ENCODE measurements around the gene SLC9A6. TPM values are rescaled to one million over a fixed set of nuclear protein-coding genes. Genes with fewer than 3 reads are reported as not detected.
"Not testable (repeated sequence)": the region's sequence is repeated elsewhere in the genome, so short reads cannot be mapped to it uniquely, and the experiment has no call there.

Gene SLC9A6
- total RNA-seq, 1 experiment from 2014 or later: 6.8 TPM

DNA sequence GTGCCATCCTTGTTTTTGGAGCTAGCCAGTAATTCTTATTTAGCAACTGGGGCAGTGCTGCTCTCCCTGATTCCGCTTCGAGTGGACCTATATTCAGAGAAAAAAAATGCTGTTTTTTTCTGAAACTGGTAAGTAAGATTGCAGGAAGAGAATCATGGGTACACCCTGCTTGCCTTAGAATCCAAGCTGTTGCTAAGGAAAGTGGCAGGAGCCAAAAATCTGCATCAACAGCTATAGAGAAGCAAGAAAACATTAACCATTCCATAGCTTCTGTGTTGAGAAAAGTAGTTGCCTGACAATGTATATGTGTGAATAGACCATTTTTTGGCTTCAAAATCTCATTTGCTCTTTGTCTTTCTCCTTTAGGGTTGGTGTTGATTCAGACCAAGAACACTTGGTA is 44.5 kb downstream of the SLC9A6 start:
- no peak for DNase-seq (ENCODE audit: low spot score)

GRCh38 chrX:136030303-136031191 is 45.3 kb downstream of the SLC9A6 start:
- DNase-seq (ENCODE audit: low spot score): no peak

DNA sequence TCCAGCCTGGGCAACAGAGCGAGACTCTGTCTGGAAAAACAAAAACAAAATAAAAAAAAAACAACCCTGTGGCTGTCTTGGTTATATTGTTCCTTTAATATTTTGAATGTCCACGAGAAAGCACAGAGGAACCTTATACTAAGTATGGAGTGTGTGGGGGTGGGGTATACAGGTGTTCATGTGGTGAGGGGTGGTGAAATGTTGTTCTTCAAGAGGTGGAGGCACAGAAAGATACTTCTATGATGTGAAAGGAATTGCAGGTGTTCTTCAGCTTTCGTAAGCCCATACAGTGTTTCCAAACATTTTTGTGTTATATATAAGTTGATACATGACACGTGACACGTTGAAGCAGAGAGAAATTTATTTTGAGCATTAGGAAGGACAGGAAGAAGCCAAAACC is 46.4 kb downstream of the SLC9A6 start:
- no peak for DNase-seq (ENCODE audit: low spot score)

DNA sequence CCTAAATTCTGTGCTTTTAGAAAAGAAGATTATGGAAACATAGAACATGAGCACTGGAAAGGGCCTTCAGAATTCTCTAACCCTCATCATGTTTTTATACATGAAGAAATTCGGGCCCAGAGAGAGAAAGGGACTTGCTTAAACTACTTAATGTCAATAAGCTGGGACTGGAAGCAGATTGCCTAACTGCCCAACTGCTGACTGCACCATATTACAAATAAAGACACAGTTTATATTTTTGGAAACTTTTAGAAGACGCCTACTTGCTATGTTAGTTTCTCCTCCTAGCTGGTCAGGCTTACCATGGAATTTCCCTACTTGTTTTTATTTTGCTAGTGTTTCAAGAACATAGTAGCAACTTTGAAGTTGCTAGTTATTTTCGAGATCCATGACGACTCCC is 47.1 kb downstream of the SLC9A6 start:
- DNase-seq (ENCODE audit: low spot score): no peak

GRCh38 chrX:136034668-136035067 is 49.4 kb downstream of the SLC9A6 start:
- DNase-seq (ENCODE audit: low spot score): no peak

- DNase-seq (ENCODE audit: low spot score): no peak
Observed at GRCh38 chrX:136035663-136036062, 50.4 kb downstream of the SLC9A6 start.

GRCh38 chrX:136039485-136039884 is 54.2 kb downstream of the SLC9A6 start:
- DNase-seq (ENCODE audit: low spot score): no peak

GRCh38 chrX:136039968-136040367 is 54.7 kb downstream of the SLC9A6 start:
- DNase-seq (ENCODE audit: low spot score): no peak

GRCh38 chrX:136041254-136041812 is 56.1 kb downstream of the SLC9A6 start:
- no peak for DNase-seq (ENCODE audit: low spot score)

GRCh38 chrX:136045008-136045407 is 59.8 kb downstream of the SLC9A6 start:
- no peak for DNase-seq (ENCODE audit: low spot score)

- DNase-seq (ENCODE audit: low spot score): no peak
Observed at GRCh38 chrX:136046295-136047015, 61.2 kb downstream of the SLC9A6 start.

- no peak for DNase-seq (ENCODE audit: low spot score)
Observed at GRCh38 chrX:136047016-136047642, 61.9 kb downstream of the SLC9A6 start.

DNA sequence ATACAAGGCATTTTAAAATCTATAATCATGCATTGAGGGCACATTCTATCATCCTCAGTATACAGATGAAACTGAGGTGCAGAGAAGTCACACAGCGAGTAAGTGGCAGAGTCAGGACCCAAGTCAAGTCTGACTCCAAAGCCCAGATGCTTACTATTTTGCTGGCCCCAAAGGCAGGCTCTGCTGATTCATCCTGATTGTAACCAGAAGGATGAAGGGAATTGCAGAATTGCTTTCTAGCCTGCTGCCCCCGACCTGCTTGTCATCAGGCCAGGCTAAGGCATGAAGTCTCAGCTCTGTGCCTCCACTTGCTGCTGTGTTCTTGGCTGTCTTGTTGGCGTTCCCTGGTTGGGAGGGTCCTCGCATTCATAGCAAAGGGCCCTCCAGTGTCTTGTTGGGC is 62.7 kb downstream of the SLC9A6 start:
- DNase-seq (ENCODE audit: low spot score): no peak

GRCh38 chrX:136048446-136048845 is 63.2 kb downstream of the SLC9A6 start:
- no peak for DNase-seq (ENCODE audit: low spot score)

- DNase-seq (ENCODE audit: low spot score): no peak
Observed at GRCh38 chrX:136049608-136050007, 64.4 kb downstream of the SLC9A6 start.

DNA sequence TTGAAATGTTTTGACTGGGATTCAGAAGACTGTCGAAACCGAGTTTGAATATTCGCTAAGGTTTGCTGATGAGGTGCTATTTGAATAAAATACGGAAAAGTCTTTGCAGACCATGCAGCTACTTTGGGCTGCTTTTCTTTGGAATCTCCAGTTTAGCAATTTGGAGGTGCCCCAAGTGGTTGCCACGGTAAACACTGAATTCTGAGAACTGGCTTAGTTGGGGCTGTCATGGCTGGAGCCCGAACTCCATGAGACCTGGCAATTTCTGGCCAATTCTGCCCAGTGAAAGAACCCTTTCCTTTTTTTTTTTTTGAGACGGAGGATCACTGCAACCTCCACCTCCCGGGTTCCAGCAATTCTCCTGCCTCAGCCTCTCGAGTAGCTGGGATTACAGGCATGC is 65.6 kb downstream of the SLC9A6 start:
- not testable (repeated sequence) for DNase-seq (ENCODE audit: low spot score)

DNA sequence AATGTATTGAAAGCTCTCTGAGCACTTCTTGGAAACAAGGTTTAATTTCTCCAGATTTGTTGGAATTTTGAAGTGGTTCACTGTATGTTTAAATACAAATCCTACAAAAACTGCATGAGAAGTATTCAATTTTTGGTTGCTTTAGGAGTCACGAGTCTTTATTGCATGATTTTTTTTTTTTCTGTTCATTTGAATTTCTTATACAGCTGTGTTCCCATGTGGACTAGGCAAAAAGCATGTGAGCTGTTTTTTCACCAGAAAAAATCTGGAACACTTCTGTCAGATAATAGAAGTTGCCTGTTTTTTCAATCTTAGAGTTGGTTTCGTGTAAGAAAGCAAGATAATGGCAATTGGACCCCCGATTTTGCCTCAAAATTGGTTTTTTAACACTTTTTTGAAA is 66.4 kb downstream of the SLC9A6 start:
- DNase-seq (ENCODE audit: low spot score): no peak

DNA sequence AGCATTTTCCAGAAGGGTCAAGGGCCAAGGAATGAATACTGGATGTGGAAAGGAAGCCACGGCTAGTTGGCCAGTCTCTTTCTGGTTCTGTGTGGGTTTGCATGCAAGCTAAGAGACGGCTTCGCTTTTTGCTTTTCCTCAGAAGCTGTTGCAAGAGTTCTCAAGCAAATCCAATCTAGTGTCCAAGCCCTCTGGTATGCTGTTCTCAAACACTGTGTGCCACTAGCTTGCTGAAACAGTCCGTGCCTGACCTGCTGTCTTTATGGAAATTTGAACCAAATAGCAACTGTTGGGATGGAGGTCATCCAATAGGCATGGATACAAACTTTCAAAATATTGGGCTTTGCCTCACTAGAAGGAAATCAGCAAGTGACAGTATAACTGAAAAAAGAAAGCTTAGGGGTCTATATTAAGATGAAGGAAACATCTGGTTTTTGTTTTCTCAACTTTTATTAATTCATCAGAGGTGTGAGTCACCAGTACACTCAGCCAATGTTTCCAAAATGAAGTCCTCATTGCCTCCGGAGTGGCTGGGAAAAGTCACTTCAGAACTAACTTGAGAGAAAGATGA is 70.5 kb downstream of the SLC9A6 start:
- DNase-seq (ENCODE audit: low spot score): no peak

DNA sequence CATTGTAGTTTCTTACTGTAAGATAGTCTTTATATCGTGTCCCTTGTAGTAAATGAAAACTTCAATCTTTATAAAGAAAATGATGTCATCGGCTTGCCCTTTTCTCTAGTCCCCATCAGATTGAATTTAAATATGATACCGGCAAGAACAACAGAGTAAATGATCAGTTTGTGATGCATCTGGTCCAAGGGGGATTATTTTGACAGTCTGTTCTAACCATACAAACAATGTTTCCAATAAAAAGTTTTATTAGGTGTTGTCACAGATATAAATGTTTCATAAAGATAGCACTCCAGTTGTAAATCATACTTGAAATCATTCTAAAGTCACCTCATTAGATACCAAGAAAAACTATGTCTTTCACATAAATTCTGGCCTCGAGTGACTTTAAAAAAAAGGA is 72.3 kb downstream of the SLC9A6 start:
- DNase-seq (ENCODE audit: low spot score): no peak

- DNase-seq (ENCODE audit: low spot score): no peak
Observed at GRCh38 chrX:136059350-136059749, 74.1 kb downstream of the SLC9A6 start.

DNA sequence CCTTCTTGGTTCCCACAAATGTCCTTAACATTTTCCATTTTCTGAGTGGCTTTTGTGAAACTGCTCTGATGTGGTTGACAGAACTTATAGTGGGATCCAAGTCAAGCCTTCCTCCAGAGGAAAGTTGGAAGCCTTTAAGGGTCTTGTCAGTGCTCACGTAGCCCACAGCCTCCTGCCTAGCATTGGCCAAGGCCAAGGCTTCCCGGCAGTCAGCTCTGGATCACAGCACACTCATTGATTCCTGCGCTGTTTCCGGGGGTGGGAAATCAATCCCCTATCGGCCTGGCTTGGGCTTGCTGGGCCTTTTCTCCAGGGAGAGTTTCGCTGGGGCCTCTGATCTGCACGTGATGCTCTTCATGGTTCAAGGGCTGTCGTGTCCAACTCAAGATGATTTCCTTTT is 76.1 kb downstream of the SLC9A6 start:
- no peak for DNase-seq (ENCODE audit: low spot score)

- DNase-seq (ENCODE audit: low spot score): no peak
Observed at GRCh38 chrX:136061696-136062095, 76.5 kb downstream of the SLC9A6 start.

Data from A172 (cell line).